ENCODE results near the gene SERPINF2. TPM values are rescaled to one million over a fixed set of nuclear protein-coding genes. Genes with fewer than 3 reads are reported as not detected.

The SERPINF2 gene
- total RNA-seq, 1 experiment from 2014 or later, result not detected

GRCh38 chr17:1776328-1776727 is 33.7 kb downstream of the SERPINF2 start:
- no peak overlapping the region for H3K4me3 ChIP-seq
- H3K4me1 ChIP-seq, result peaks cover 11% of the 10 kb centered on the region
- H3K36me3 ChIP-seq, result peaks cover 38% of the 10 kb centered on the region
- H3K27ac ChIP-seq, result no peak overlapping the region
- H3K27me3 ChIP-seq, result no peaks in the 10 kb centered on the region
- no peaks in the 10 kb centered on the region for H3K9me3 ChIP-seq (replicated peaks)
- DNase-seq, result no peak

- Histone ChIP-seq H3K4me1 (peaks cover 11% of the 10 kb centered on the region), H3K4me3 (no peak overlapping the region), H3K36me3 (peaks cover 38% of the 10 kb centered on the region), H3K27me3 (no peaks in the 10 kb centered on the region), H3K9me3 (replicated peaks) (no peaks in the 10 kb centered on the region), H3K27ac (no peak overlapping the region)
- no peak for DNase-seq
Observed at GRCh38 chr17:1776857-1777256, 34.2 kb downstream of the SERPINF2 start.

- Histone ChIP-seq H3K27ac (peak overlapping the region; percentile 66), H3K4me3 (0 out of 2 replicates have a peak overlapping the region, but pooled peaks have one; percentile 22), H3K36me3 (peaks cover 34% of the 10 kb centered on the region), H3K27me3 (no peaks in the 10 kb centered on the region), H3K9me3 (replicated peaks) (no peaks in the 10 kb centered on the region), H3K4me1 (peaks cover 11% of the 10 kb centered on the region)
- DNase-seq, result peak; percentile 71 to 83
Observed at GRCh38 chr17:1779571-1780131, 37.0 kb downstream of the SERPINF2 start.

- DNase-seq, result no peak
- H3K4me3 ChIP-seq, result no peak overlapping the region
- peaks cover 11% of the 10 kb centered on the region for H3K4me1 ChIP-seq
- no peak overlapping the region for H3K27ac ChIP-seq
- H3K36me3 ChIP-seq, result peaks cover 24% of the 10 kb centered on the region
- no peaks in the 10 kb centered on the region for H3K9me3 ChIP-seq (replicated peaks)
- H3K27me3 ChIP-seq, result no peaks in the 10 kb centered on the region
Observed at GRCh38 chr17:1782171-1782567, 39.5 kb downstream of the SERPINF2 start.

- H3K27ac ChIP-seq, result no peak overlapping the region
- DNase-seq, result no peak
- no peak overlapping the region for H3K4me3 ChIP-seq
Observed at GRCh38 chr17:1783271-1783670, 40.6 kb downstream of the SERPINF2 start.

GRCh38 chr17:1783834-1784611 is 41.4 kb downstream of the SERPINF2 start:
- peak; percentile 31 to 62 for DNase-seq
- Histone ChIP-seq H3K4me3 (no peak overlapping the region), H3K36me3 (peaks cover 12% of the 10 kb centered on the region), H3K27ac (no peak overlapping the region), H3K27me3 (no peaks in the 10 kb centered on the region), H3K4me1 (peaks cover 11% of the 10 kb centered on the region), H3K9me3 (replicated peaks) (no peaks in the 10 kb centered on the region)

More at GRCh38 chr17:1783271-1783670, 40.6 kb downstream of the SERPINF2 start:
- H3K27me3 ChIP-seq, result no peaks in the 10 kb centered on the region
- H3K4me1 ChIP-seq, result peaks cover 11% of the 10 kb centered on the region
- no peaks in the 10 kb centered on the region for H3K9me3 ChIP-seq (replicated peaks)
- peaks cover 16% of the 10 kb centered on the region for H3K36me3 ChIP-seq

- no peaks in the 10 kb centered on the region for H3K27me3 ChIP-seq
- H3K4me3 ChIP-seq, result no peak overlapping the region
- no peaks in the 10 kb centered on the region for H3K9me3 ChIP-seq (replicated peaks)
- DNase-seq, result no peak
- H3K27ac ChIP-seq, result no peak overlapping the region
- H3K4me1 ChIP-seq, result no peaks in the 10 kb centered on the region
- peaks cover 7% of the 10 kb centered on the region for H3K36me3 ChIP-seq
Observed at GRCh38 chr17:1785930-1786329, 43.3 kb downstream of the SERPINF2 start.

- Histone ChIP-seq H3K27me3 (no peaks in the 10 kb centered on the region), H3K4me3 (no peak overlapping the region), H3K27ac (no peak overlapping the region), H3K9me3 (replicated peaks) (no peaks in the 10 kb centered on the region), H3K36me3 (peaks cover 6% of the 10 kb centered on the region), H3K4me1 (no peaks in the 10 kb centered on the region)
- no peak for DNase-seq
Observed at GRCh38 chr17:1786708-1787107, 44.0 kb downstream of the SERPINF2 start.

- no peak for DNase-seq
- Histone ChIP-seq H3K9me3 (replicated peaks) (no peaks in the 10 kb centered on the region), H3K36me3 (peaks cover 3% of the 10 kb centered on the region), H3K27ac (no peak overlapping the region), H3K4me3 (no peak overlapping the region), H3K27me3 (no peaks in the 10 kb centered on the region), H3K4me1 (no peaks in the 10 kb centered on the region)
Observed at GRCh38 chr17:1787301-1787902, 44.7 kb downstream of the SERPINF2 start.

GRCh38 chr17:1789936-1790335 is 47.3 kb downstream of the SERPINF2 start:
- H3K36me3 ChIP-seq, result no peaks in the 10 kb centered on the region

GRCh38 chr17:1792495-1793446 is 50.1 kb downstream of the SERPINF2 start:
- Histone ChIP-seq H3K36me3 (no peaks in the 10 kb centered on the region), H3K27me3 (no peaks in the 10 kb centered on the region), H3K4me1 (0 out of 2 replicates have a peak, but pooled peaks cover 3% of the 10 kb centered on the region), H3K9me3 (replicated peaks) (no peaks in the 10 kb centered on the region), H3K27ac (no peak overlapping the region), H3K4me3 (no peak overlapping the region)
- DNase-seq, result no peak

More at GRCh38 chr17:1789936-1790335, 47.3 kb downstream of the SERPINF2 start:
- Histone ChIP-seq H3K4me3 (no peak overlapping the region), H3K27ac (no peak overlapping the region), H3K4me1 (0 out of 2 replicates have a peak, but pooled peaks cover 3% of the 10 kb centered on the region), H3K9me3 (replicated peaks) (no peaks in the 10 kb centered on the region), H3K27me3 (no peaks in the 10 kb centered on the region)
- DNase-seq, result no peak

- no peaks in the 10 kb centered on the region for H3K27me3 ChIP-seq
- H3K36me3 ChIP-seq, result no peaks in the 10 kb centered on the region
- H3K4me3 ChIP-seq, result no peak overlapping the region
- H3K9me3 ChIP-seq (replicated peaks), result no peaks in the 10 kb centered on the region
- DNase-seq, result peak in 1 of 2 experiments; percentile 45
- H3K4me1 ChIP-seq, result 0 out of 2 replicates have a peak, but pooled peaks cover 3% of the 10 kb centered on the region
- no peak overlapping the region for H3K27ac ChIP-seq
Observed at GRCh38 chr17:1793447-1793806, 50.8 kb downstream of the SERPINF2 start.

- no peak overlapping the region for H3K27ac ChIP-seq
- peaks cover 7% of the 10 kb centered on the region; the same call in 1 of the 2 replicates for H3K36me3 ChIP-seq
- no peak for DNase-seq
- no peaks in the 10 kb centered on the region for H3K9me3 ChIP-seq (replicated peaks)
- no peak overlapping the region for H3K4me3 ChIP-seq
- H3K4me1 ChIP-seq, result 0 out of 2 replicates have a peak, but pooled peaks cover 3% of the 10 kb centered on the region
- H3K27me3 ChIP-seq, result no peaks in the 10 kb centered on the region
Observed at GRCh38 chr17:1796800-1797199, 54.1 kb downstream of the SERPINF2 start.

- Histone ChIP-seq H3K9me3 (replicated peaks) (no peaks in the 10 kb centered on the region), H3K4me1 (0 out of 2 replicates have a peak, but pooled peaks cover 3% of the 10 kb centered on the region), H3K4me3 (no peak overlapping the region), H3K36me3 (peaks cover 7% of the 10 kb centered on the region; the same call in 1 of the 2 replicates), H3K27me3 (no peaks in the 10 kb centered on the region), H3K27ac (no peak overlapping the region)
- DNase-seq, result no peak
Observed at GRCh38 chr17:1797323-1797722, 54.7 kb downstream of the SERPINF2 start.

Measured in SJCRH30 (cell line).